ENCODE data around the gene TEKT5.

DNA sequence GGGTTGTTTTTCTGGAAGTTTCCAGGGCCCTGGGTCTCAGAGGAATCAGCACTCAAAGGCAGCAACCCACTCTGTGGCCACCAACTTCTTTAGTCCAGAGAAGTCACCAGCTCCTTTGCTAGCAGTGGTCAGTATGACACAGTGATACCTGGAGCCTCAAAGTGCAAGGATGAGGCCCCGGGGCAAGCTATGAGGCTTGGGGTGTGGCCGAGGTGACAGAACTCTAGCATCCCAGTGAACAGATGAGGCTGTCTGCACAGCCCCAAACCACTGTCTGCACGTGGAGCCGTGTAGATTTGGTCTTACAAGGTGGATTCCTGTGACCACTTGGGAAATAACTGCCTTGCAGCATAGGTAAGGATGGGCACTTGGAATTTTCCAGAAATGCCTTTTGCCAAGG lies 24.9 kb downstream of the TEKT5 start:
- TF ChIP-seq, protein P1, sequence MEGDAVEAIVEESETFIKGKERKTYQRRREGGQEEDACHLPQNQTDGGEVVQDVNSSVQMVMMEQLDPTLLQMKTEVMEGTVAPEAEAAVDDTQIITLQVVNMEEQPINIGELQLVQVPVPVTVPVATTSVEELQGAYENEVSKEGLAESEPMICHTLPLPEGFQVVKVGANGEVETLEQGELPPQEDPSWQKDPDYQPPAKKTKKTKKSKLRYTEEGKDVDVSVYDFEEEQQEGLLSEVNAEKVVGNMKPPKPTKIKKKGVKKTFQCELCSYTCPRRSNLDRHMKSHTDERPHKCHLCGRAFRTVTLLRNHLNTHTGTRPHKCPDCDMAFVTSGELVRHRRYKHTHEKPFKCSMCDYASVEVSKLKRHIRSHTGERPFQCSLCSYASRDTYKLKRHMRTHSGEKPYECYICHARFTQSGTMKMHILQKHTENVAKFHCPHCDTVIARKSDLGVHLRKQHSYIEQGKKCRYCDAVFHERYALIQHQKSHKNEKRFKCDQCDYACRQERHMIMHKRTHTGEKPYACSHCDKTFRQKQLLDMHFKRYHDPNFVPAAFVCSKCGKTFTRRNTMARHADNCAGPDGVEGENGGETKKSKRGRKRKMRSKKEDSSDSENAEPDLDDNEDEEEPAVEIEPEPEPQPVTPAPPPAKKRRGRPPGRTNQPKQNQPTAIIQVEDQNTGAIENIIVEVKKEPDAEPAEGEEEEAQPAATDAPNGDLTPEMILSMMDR (IDR thresholded peaks at IDR 0.05; ENCODE audit: insufficient read depth, low read length, poor library complexity, severe bottlenecking), result no peak
- TF ChIP-seq EZH2phosphoT487 (conservative IDR thresholded peaks at IDR 0.05; ENCODE audit: low read length), result no peak

All from SU-DHL-6 (cell line).